GM19463 (cell line): ENCODE measurements around the gene DNTTIP2.
A peak's percentile ranks its signal among the peaks of the same experiment; 100 is the strongest.
"Not testable (repeated sequence)": the region's sequence is repeated elsewhere in the genome, so short reads cannot be mapped to it uniquely, and the experiment has no call there.

Experiments used
- ATAC-seq: cut with Tn5 transposase; IDR thresholded peaks from one replicate; pipeline ENCODE4 v1.9.1; 2021; ENCODE audit warnings: mild to moderate bottlenecking, moderate library complexity; ENCODE audit not compliant: unreplicated experiment

DNTTIP2 gene

GRCh38 chr1:93878501-93878888 is 511 bp downstream of the DNTTIP2 start:
- ATAC-seq = peak; percentile 45

- no peak for ATAC-seq
These were observed 1.5 kb downstream of the DNTTIP2 start for GRCh38 chr1:93877529-93877928.

- no peak for ATAC-seq
These were observed 2.8 kb downstream of the DNTTIP2 start for GRCh38 chr1:93876244-93876643.

- no peak for ATAC-seq
These were observed 4.9 kb downstream of the DNTTIP2 start for GRCh38 chr1:93874025-93874651.

- ATAC-seq = no peak
These were observed 7.6 kb downstream of the DNTTIP2 start for GRCh38 chr1:93871366-93871765.

GRCh38 chr1:93869653-93870052 is 9.4 kb downstream of the DNTTIP2 start:
- ATAC-seq = no peak

GRCh38 chr1:93868492-93868891 is 10.5 kb downstream of the DNTTIP2 start:
- not testable (repeated sequence) for ATAC-seq

- no peak for ATAC-seq
These were observed 13.8 kb downstream of the DNTTIP2 start for GRCh38 chr1:93865253-93865652.

GRCh38 chr1:93864175-93864574 is 14.8 kb downstream of the DNTTIP2 start:
- no peak for ATAC-seq

GRCh38 chr1:93857653-93858052 is 21.4 kb downstream of the DNTTIP2 start:
- not testable (repeated sequence) for ATAC-seq

- ATAC-seq = not testable (repeated sequence)
These were observed 23.0 kb downstream of the DNTTIP2 start for GRCh38 chr1:93855983-93856382.

- no peak for ATAC-seq
These were observed 25.1 kb downstream of the DNTTIP2 start for GRCh38 chr1:93853940-93854339.

GRCh38 chr1:93851878-93852277 is 27.1 kb downstream of the DNTTIP2 start:
- no peak for ATAC-seq

- no peak for ATAC-seq
These were observed 27.7 kb downstream of the DNTTIP2 start for GRCh38 chr1:93851327-93851712.

GRCh38 chr1:93850687-93851326 is 28.2 kb downstream of the DNTTIP2 start:
- not testable (repeated sequence) for ATAC-seq

GRCh38 chr1:93848350-93848883 is 30.6 kb downstream of the DNTTIP2 start:
- no peak for ATAC-seq

GRCh38 chr1:93847811-93848288 is 31.2 kb downstream of the DNTTIP2 start:
- ATAC-seq = peak; percentile 20

GRCh38 chr1:93846992-93847810 is 31.8 kb downstream of the DNTTIP2 start:
- peak; percentile 59 for ATAC-seq

- peak; percentile 42 for ATAC-seq
These were observed 32.6 kb downstream of the DNTTIP2 start for GRCh38 chr1:93846206-93846991.

- no peak for ATAC-seq
These were observed 33.3 kb downstream of the DNTTIP2 start for GRCh38 chr1:93845538-93846205.
